GM12878 (cell line): ENCODE data around the gene SLC51A. TPM values are rescaled to one million over a fixed set of nuclear protein-coding genes. Genes with fewer than 3 reads are reported as not detected.

Source experiments
- ATAC-seq: fragments of 200-7000 bp; cut with Tn5 transposase; 3 replicates; pipeline ENCODE4 v1.9.1; 2020; ENCODE audit warnings: mild to moderate bottlenecking, moderate library complexity
- BruUV-seq: library from RNA; stranded (reverse); fragments of 400-500 nt; replicated peaks from 2 replicates; lab custom pipeline; 2021; lab: Mats Ljungman, UMichigan
- CTCF ChIA-PET: fragments of 300-600 bp; sonication (Branson Sonifier 250); formaldehyde crosslinking; extraction: SDS; loops from one replicate; lab custom pipeline; 2021; ENCODE audit warnings: inconsistent platforms; lab: Yijun Ruan, JAX
- POLR2A ChIA-PET: fragments of 350-600 bp; formaldehyde crosslinking; extraction: SDS; loops from one replicate; lab custom pipeline; 2021; ENCODE audit warnings: inconsistent platforms; lab: Charles Lee
- RAD21 ChIA-PET: fragments of 300-600 bp; sonication (Branson Sonifier 250); formaldehyde crosslinking; loops from one replicate; lab custom pipeline; 2023; ENCODE audit warnings: antibody characterized with exemption; ENCODE audit not compliant: unreplicated experiment; lab: Charles Lee
- SMC1A ChIA-PET: fragments of 300-600 bp; sonication (Branson Sonifier 250); formaldehyde crosslinking; loops from one replicate; lab custom pipeline; 2023; ENCODE audit not compliant: unreplicated experiment, uncharacterized antibody; lab: Charles Lee
- DNase-seq: peaks from one replicate; pipeline ENCODE4 v3.0.0-alpha.2; 2011; ENCODE audit warnings: low read depth, low spot score
- FAIRE-seq: peaks from 3 replicates; lab custom pipeline; 2011; peaks lifted over from hg19 to GRCh38; lab: Jason Lieb, UNC
- H2AFZ ChIP-seq: 2 replicates; pipeline ENCODE4 v1.6.0; 2011; ENCODE audit warnings: low read depth, low read length, control low read depth; ENCODE audit not compliant: control insufficient read depth
- H3K27ac ChIP-seq: 2 replicates; pipeline ENCODE4 v1.5.1; 2011; ENCODE audit warnings: control low read depth; ENCODE audit not compliant: control insufficient read depth, insufficient read depth
- H3K27me3 ChIP-seq, 2 experiments: replicated peaks in 1 of 2; 2 replicates each; pipeline versions ENCODE4 v1.6.0 to v1.6.1; 2011; ENCODE audit warnings: low read length in 1 of 2; ENCODE audit not compliant: control insufficient read depth in 2 of 2, insufficient read depth in 2 of 2
- H3K36me3 ChIP-seq, 2 experiments: 2 replicates each; pipeline ENCODE4 v1.5.1; 2011; ENCODE audit warnings: low read length in 1 of 2; ENCODE audit not compliant: control insufficient read depth in 2 of 2, insufficient read depth in 2 of 2
- H3K4me1 ChIP-seq: 2 replicates; pipeline ENCODE4 v1.6.1; 2011; ENCODE audit warnings: mild to moderate bottlenecking, low read length, moderate library complexity, mixed read lengths; ENCODE audit not compliant: control insufficient read depth, insufficient read depth
- H3K4me2 ChIP-seq: 2 replicates; pipeline ENCODE4 v1.6.0; 2011; ENCODE audit warnings: control low read depth; ENCODE audit not compliant: control insufficient read depth, insufficient read depth
- H3K4me3 ChIP-seq: fragments of 200-600 bp; sonication (generic); 2 replicates; pipeline ENCODE4 v1.5.1; 2016
- H3K79me2 ChIP-seq: 2 replicates; pipeline ENCODE4 v1.6.0; 2011; ENCODE audit warnings: low read length; ENCODE audit not compliant: control insufficient read depth, insufficient read depth
- H3K9ac ChIP-seq: 2 replicates; pipeline ENCODE4 v1.8.0; 2011; ENCODE audit warnings: low read length, control low read depth, mixed read lengths; ENCODE audit not compliant: control insufficient read depth, insufficient read depth
- H3K9me3 ChIP-seq: replicated peaks from 3 replicates; pipeline ENCODE4 v1.5.1; 2011; ENCODE audit warnings: mild to moderate bottlenecking, low read length; ENCODE audit not compliant: control insufficient read depth, insufficient read depth
- H4K20me1 ChIP-seq: 2 replicates; pipeline ENCODE4 v1.6.0; 2011; ENCODE audit not compliant: control insufficient read depth, insufficient read depth
- BCLAF1 ChIP-seq: fragments of 450-650 bp; IDR thresholded peaks from 2 replicates; pipeline ENCODE4 v1.6.1; 2017; ENCODE audit warnings: antibody characterized with exemption, mild to moderate bottlenecking, moderate library complexity
- FOXM1 ChIP-seq: IDR thresholded peaks from 2 replicates; pipeline ENCODE4 v1.6.1; 2012; ENCODE audit warnings: low read depth, mild to moderate bottlenecking, inconsistent platforms, low read length, moderate library complexity
- IKZF2 ChIP-seq, 2 experiments: fragments of 450-650 bp; IDR thresholded peaks; 2 replicates each; pipeline ENCODE4 v1.6.1; 2017; ENCODE audit warnings: mild to moderate bottlenecking in 2 of 2, moderate library complexity in 2 of 2
- IRF3 ChIP-seq: fragments of 450-650 bp; IDR thresholded peaks from 2 replicates; pipeline ENCODE4 v1.6.1; 2014; ENCODE audit warnings: mild to moderate bottlenecking
- WGBS: methylation state at CpG from one replicate; pipeline ENCODE4 v1.1.6; 2016; ENCODE audit warnings: low lambda C conversion rate; ENCODE audit not compliant: insufficient replicate concordance, insufficient coverage; ENCODE audit errors: missing lambda C conversion rate; 5-methylcytosine and 5-hydroxymethylcytosine counted together
- in situ Hi-C: fragments of 300-500 bp; cut with MboI; formaldehyde crosslinking; loops from 9 replicates; pipeline ENCODE4 v1.14.3; 2018; ENCODE audit warnings: mixed read lengths
- intact Hi-C: fragments of 100-400 bp; cut with micrococcal nuclease; formaldehyde crosslinking; loops from one replicate; pipeline ENCODE4 v1.14.2; 2022; ENCODE audit not compliant: unreplicated experiment
- polyA plus RNA-seq, 11 experiments: library from polyadenylated mRNA; depleted of rRNA in 4 of 11; unstranded in 6 of 11; stranded (reverse) in 5 of 11; fragments of >200 nt; fragmentation: Nextera tagmentation in 4 of 11; fragmentation: Illumina TruSeq in 1 of 11; extraction: Ambion mirVana in 4 of 11; extraction: Trizol in 1 of 11; gene quantifications; 1 replicate in 1 of 11; 2 replicates in 10 of 11; pipeline versions ENCODE4 v1.2.1 to v1.2.3, GENCODE V29; 2011 to 2016; ENCODE audit warnings: inconsistent platforms in 2 of 11, missing spikeins in 2 of 11, low read depth in 1 of 11
- total RNA-seq, 4 experiments: library from RNA; depleted of rRNA in 3 of 4; stranded (reverse); fragments of >200 nt in 3 of 4; fragmentation: Illumina TruSeq in 1 of 4; extraction: Trizol in 1 of 4; gene quantifications; 2 replicates each; pipeline versions ENCODE4 v1.2.1 to v1.2.3, GENCODE V29; 2013 to 2021
- TF ChIP-seq, protein P1 (sequence below), 3 experiments: IDR thresholded peaks in 2 of 3; conservative IDR thresholded peaks in 1 of 3; 2 replicates each; pipeline ENCODE4 v1.5.1; 2011; ENCODE audit warnings: low read depth in 3 of 3, low read length in 3 of 3, mild to moderate bottlenecking in 3 of 3, control low read depth in 2 of 3, moderate library complexity in 2 of 3, inconsistent platforms in 1 of 3, mixed read lengths in 1 of 3; ENCODE audit not compliant: control insufficient read depth in 2 of 3, insufficient read depth in 1 of 3; ENCODE audit errors: extremely low read depth in 1 of 3
- TF ChIP-seq, protein P2 (sequence below): IDR thresholded peaks from 2 replicates; pipeline ENCODE4 v1.6.1; 2012; ENCODE audit warnings: mild to moderate bottlenecking, low read depth, low read length

The SLC51A gene
- total and polyA plus RNA-seq, 10 of the 15 experiments (the other 5 are each of a cell fraction or from before 2014, with no cell fraction given): 0.99 to 3.9 (median 2.2) TPM; not detected in 6

DNA sequence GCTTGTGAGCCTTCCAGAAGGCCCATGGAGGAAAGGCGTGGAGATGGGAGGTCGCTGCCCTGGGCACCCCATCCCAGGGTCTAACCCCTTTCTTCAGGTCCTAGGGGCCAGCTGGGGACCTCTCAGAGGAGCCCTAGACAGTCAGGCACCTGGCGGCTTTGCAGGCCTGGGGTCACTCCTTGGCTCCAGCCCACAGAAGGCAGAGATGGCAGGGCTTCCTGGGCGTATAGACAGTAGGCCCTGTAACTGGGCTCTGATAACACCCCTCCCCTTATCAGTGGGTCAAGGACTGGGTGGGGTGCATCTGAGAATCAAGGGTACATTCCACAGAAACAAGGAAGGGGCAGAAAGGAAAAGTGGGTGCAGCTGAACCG, 21.8 kb upstream of the SLC51A start (continued):
- TF ChIP-seq, protein P1, sequence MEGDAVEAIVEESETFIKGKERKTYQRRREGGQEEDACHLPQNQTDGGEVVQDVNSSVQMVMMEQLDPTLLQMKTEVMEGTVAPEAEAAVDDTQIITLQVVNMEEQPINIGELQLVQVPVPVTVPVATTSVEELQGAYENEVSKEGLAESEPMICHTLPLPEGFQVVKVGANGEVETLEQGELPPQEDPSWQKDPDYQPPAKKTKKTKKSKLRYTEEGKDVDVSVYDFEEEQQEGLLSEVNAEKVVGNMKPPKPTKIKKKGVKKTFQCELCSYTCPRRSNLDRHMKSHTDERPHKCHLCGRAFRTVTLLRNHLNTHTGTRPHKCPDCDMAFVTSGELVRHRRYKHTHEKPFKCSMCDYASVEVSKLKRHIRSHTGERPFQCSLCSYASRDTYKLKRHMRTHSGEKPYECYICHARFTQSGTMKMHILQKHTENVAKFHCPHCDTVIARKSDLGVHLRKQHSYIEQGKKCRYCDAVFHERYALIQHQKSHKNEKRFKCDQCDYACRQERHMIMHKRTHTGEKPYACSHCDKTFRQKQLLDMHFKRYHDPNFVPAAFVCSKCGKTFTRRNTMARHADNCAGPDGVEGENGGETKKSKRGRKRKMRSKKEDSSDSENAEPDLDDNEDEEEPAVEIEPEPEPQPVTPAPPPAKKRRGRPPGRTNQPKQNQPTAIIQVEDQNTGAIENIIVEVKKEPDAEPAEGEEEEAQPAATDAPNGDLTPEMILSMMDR (IDR thresholded peaks at IDR 0.05 in 2 of 3, conservative IDR thresholded peaks at IDR 0.05 in 1 of 3; ENCODE audit: control insufficient read depth in 2 of 3, extremely low read depth in 1 of 3, insufficient read depth in 1 of 3, low read depth in 3 of 3, low read length in 3 of 3): no peak
- no peak for TF ChIP-seq IRF3

DNA sequence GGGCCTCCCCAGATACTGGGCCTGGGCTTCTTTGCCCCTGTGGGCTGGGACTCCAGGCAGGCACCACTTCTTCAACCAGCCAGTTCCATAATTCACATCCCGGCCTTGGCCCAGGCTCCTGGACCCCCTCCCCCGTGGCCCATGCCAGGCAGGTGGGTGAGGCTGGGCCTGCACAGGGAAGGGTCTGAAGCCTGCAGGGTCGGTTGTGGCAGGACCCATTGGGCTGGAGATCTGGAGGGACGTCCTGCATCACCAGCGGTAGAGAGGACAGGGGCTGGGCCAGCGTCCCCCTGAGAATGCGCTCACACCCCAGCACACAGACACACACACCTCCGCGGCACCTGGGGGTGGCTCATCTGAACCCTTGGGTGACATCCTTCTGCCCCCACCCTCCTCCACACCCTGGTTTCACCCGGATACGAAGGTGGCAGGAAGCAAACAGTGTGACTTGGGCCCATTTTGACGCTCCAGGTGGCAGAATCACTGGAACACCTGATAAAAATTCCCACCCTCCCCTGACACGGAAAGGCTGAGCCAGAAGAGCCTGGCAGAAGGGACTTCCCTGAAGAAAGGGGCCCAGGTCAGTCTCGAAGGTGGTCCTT, 20.6 kb upstream of the SLC51A start:
- ChIA-PET CTCF (interaction anchor here (0.6 to 6.6 kb wide), 18 partner anchors 10 to 323 kb away, joined by 3 to 157 read pairs (median 4); no protein-coding TSS in a partner anchor), POLR2A (interaction anchor here (0.6 to 1.6 kb wide), 4 partner anchors 11 to 123 kb away, joined by 4 to 9 read pairs (median 5); no protein-coding TSS in a partner anchor), RAD21 (interaction anchor here (0.9 to 6.5 kb wide), 13 partner anchors 9 to 174 kb away, joined by 3 to 113 read pairs (median 5); no protein-coding TSS in a partner anchor), SMC1A (interaction anchor here (0.7 to 9.7 kb wide), 19 partner anchors 9 to 174 kb away, joined by 3 to 151 read pairs (median 4); no protein-coding TSS in a partner anchor)
- H3K36me3 ChIP-seq: no peaks in the 10 kb centered on the region
- H3K4me1 ChIP-seq: peaks cover 40% of the 10 kb centered on the region
- in situ Hi-C loops: no loop called here
- no peak overlapping the region for H3K4me2 ChIP-seq
- H2AFZ ChIP-seq: no peak overlapping the region
- no peak overlapping the region for H3K4me3 ChIP-seq
- FAIRE-seq: no peak
- no peak overlapping the region for H3K27ac ChIP-seq
- no peaks in the 10 kb centered on the region for H4K20me1 ChIP-seq
- intact Hi-C loops: loop anchor here (1.0 to 10.0 kb wide), 4 partner anchors 122 to 291 kb away; partner anchors contain the start of gene TNK2
- no peak for TF ChIP-seq BCLAF1
- TF ChIP-seq FOXM1: no peak
- peak in 1 of 2 experiments; percentile 33; a peak in 1 of 4 replicates for TF ChIP-seq IKZF2 (IDR thresholded peaks at IDR 0.05)
- TF ChIP-seq, protein P2, sequence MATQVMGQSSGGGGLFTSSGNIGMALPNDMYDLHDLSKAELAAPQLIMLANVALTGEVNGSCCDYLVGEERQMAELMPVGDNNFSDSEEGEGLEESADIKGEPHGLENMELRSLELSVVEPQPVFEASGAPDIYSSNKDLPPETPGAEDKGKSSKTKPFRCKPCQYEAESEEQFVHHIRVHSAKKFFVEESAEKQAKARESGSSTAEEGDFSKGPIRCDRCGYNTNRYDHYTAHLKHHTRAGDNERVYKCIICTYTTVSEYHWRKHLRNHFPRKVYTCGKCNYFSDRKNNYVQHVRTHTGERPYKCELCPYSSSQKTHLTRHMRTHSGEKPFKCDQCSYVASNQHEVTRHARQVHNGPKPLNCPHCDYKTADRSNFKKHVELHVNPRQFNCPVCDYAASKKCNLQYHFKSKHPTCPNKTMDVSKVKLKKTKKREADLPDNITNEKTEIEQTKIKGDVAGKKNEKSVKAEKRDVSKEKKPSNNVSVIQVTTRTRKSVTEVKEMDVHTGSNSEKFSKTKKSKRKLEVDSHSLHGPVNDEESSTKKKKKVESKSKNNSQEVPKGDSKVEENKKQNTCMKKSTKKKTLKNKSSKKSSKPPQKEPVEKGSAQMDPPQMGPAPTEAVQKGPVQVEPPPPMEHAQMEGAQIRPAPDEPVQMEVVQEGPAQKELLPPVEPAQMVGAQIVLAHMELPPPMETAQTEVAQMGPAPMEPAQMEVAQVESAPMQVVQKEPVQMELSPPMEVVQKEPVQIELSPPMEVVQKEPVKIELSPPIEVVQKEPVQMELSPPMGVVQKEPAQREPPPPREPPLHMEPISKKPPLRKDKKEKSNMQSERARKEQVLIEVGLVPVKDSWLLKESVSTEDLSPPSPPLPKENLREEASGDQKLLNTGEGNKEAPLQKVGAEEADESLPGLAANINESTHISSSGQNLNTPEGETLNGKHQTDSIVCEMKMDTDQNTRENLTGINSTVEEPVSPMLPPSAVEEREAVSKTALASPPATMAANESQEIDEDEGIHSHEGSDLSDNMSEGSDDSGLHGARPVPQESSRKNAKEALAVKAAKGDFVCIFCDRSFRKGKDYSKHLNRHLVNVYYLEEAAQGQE: no peak
- no peaks in the 10 kb centered on the region for H3K9me3 ChIP-seq
- DNase-seq: no peak
- WGBS: 63% methylated on average over 14 of the region's 14 CpGs
- no peak overlapping the region for H3K9ac ChIP-seq
- no TSS peak for BruUV-seq
- no peaks in the 10 kb centered on the region for H3K79me2 ChIP-seq
- no peak for ATAC-seq
- H3K27me3 ChIP-seq: no peaks in the 10 kb centered on the region
